ENCODE results near the gene HS6ST1.

Gene HS6ST1

DNA sequence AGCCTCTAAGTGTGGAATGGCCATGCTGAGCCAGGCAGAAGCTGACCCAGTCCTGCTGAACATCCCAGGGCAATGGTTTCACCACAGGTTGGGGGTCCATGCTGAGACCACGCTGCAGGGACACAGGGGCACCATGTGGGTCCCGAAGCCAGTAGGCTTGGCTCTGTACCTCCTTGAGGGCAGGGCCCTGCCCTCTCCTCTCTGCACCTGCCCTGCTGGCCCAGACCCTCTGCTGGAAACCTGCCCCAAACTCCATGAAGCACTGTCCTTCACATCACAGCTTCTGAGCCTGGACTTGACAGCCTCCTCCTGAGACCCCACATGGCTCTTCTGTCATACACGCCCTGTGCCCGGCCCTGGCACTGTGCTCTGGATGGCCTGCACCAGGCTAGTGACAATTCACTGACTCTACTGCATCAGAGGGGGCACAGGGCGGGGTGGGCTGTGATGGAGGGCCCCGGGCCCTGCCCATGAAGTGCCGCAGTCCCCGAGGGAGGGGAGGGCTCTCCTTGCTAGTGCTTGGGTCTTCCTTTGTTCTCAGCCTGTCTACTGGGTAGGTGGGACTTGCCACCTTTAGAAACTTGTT, 24.7 kb downstream of the HS6ST1 start:
- ATAC-seq = no peak

DNA sequence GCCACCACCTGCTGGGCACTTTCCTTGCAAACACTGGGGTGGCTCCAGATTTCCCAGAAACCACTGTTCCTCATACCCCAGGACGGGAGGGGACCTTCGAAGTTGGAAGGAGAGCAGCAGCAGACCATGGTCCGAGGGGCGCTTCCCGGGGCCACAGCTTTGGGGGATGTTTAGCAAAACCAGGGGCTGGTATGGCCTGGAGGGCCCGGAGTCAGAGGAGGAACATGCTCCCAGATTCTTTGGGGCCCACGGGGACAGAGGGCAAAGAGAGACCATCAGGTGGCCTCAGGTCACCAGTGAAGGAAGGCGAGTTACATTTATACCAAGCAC, 25.3 kb downstream of the HS6ST1 start:
- ATAC-seq = no peak

DNA sequence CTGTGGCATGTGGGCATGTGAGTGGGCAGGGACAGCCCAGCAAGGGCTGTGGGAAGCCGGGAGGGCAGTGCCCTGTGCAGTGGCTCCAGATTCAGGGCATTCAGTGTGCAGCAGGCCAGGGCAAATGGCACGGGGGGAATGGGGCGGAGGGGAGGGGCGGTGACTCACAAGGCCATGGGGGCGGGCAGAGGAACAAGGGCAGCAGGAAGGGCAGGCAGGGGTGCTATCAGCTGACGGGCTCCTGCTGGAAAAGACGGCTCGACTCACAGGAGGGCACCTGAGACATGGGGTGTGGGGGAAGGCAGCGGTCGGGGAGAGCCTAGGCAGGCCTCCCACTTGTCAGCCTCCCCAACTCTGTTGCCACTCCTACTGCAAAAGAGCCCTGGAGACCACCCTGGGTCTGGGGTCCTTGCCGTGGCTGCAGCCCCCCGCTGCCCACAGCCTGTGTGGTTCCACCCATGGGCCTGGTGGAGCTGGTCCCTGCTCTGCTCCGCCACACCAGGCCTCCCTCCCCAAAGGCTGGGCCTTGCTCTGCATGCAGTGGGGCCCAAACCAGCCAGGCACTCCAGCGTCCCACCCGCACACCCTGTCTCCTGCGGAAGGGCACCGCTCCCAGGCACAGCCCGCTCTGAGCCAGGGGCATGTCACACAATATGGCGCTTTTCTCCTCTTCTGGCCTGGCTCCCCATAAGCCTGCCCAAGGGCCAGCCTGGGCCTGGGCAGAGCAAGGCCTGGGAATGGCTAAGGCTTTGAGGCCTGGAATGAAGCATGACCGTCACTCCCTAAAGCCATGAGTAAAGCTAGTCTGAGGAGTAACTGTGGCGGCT, 25.9 kb downstream of the HS6ST1 start:
- no peak for ATAC-seq

DNA sequence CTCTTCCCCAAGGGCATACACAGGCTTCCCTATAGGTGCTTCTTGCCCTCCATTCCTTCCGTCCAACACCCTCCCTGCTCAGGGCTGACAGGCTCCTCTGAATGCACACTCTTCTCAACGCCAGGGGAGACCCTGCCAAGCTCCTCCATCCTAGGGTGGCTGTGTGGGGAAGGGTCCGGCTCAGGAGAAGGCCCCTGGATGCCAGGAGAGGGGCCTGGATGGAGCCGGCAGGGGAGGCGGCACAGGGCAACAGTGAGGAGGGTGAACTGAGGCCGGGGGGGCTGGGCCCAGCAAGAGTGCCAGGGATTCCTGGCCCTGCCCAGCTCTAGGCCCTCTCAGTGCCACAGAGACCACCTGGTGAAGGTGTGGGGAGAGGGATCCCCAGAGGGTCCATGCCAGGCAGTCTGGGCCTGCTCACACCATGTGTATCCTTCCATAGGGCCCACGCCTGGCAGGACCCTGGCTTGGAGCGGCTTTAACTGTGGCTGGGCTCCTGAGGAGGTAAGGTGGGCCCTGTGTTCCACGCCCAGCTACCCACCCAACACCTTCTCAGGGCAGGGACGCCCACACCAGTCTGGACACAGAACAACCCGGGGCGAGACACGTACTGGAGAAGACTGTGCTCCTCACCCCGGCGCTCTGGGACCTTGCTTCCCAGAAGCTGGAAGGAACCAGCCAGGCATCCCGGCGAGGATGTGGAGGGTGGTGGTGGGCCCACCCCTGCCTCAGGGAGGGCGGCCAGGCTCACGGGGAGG, 26.6 kb downstream of the HS6ST1 start:
- ATAC-seq = no peak

GRCh38 chr2:128291161-128291843, 27.4 kb downstream of the HS6ST1 start:
- ATAC-seq = no peak

DNA sequence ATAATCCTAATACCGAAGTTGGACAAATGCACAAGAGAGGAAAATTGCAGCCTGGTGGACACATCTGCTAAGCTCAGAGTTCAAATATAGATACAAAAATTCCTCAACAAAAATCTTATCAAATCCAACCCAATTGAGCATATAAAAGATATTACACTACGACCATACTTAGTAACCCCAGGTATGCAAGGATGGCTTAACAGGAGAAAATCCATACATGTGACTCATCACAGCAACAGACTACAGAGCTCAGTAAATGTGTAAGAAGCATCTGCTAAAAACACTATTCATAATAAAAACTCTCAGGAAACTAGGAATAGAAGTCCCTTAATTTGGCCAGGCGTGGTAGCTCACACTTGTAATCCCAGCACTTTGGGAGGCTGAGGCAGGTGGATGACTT, 28.3 kb downstream of the HS6ST1 start:
- ATAC-seq = no peak

DNA sequence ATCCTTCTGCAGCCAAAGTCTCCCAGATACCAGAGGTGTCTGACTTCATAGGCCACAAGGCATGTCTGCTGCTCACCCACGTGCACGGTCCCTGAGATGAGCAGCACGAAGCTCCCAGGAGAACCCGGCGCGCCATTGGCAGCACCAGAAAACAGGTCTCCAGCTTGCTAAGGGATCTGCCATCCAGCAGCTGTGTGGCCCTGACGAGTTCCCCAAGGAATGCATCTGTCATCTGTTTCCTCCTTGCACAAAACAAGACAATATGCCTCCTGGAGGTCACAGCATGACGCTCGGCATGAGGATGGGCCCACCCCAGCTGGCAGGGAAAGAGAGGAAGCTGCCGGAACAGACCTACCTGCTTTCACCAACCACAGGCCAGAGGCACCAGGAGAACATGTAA, 29.2 kb downstream of the HS6ST1 start:
- ATAC-seq = no peak

GRCh38 chr2:128288781-128289180, 29.9 kb downstream of the HS6ST1 start:
- no peak for ATAC-seq

- ATAC-seq = no peak
Observed at GRCh38 chr2:128287780-128288735, 30.6 kb downstream of the HS6ST1 start.

DNA sequence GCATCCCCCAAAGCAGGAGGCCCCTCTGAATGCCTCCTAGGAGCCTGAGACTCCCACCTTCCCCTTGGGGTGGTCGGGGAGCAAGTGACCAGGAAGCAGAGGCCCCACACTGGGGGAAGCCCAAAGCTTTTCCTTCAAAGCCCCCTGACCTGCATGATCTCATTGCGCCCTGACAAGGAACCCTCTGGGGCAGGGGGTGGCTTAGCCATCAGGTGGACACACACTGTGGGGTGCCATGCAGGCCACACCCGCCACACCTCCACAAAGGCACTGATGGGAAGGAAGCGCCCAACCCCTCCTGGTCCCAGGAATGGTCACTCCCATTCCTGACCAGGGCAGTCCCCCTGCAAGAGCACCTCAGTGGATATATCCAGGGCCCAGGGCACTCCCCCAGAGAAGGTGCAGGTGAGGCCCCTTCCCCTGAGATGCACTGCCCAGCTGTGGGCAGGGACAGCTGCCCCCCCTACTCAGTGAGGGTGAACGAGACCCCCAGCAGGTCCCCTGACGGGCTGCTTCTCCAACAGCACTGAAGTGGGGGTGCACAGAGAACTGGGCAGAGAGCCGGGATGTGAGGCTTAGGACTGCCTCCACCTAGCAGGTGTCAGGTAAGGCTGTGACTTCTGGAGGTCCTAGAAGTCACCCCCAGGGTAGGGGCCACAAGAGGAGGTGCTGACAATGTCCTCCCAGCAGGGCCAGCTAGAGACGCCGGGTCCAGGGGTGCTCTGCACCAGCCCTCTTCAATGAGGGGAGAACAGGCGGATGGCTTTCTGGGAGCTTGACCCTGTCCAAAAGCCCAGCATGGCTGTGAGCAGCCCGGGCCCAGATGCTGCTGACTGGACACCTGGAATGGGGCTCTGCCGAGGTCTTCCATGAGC, 31.5 kb downstream of the HS6ST1 start:
- ATAC-seq = no peak

DNA sequence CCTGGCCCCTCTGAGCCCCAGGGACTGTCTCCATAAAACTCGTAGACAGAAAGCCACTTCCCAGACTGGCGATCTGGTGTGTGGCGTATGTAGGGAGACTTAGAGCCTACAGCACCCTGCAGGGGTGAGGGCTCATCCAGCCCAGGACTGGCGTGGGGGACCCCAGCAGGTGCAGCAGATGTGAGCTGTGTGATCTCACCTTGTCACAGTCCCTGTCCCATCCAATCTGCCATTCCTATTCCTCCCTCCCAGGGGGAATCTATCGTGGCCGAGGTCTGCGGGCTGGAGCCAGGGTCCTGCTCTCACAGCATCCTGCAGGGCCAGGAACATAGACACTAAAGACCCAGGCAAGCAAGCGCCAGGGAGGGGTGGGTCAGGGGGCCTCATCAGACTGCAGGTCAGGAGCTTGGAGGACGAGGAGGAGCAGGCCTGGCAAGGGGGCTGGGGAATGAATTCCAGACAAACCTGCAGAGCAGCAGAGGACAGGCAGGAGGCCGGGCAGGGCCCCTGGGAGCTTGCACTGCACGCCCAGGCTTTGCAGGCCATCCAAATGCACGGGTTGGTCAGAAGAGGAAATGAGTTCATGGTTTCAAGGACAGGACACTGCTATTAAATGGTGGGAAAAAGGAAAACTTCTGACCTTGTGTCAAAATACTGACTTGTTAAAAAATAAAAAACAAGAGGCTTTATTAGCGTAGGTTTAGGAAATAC, 32.5 kb downstream of the HS6ST1 start:
- ATAC-seq = no peak

- no peak for ATAC-seq
Observed at GRCh38 chr2:128285329-128285931, 33.2 kb downstream of the HS6ST1 start.

DNA sequence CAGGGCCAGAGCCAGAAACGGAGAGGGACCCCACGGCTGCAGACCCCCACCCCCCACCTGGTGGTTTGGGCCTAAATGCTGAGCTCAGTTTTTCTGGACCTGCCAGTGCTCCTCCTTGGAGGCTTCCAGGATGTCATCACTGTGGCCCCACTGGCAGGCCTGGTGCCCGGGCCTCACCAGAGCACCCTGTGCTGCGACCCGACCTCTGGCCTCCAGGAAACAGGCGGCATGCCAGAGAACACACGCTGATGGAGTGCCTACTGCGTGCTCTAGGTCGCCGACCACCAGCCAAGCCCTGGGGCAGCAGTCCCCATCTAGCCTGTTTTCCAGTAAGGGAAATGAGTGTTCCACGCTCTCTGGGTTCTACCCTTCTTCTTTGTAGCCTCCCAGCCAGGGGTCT, 33.8 kb downstream of the HS6ST1 start:
- no peak for ATAC-seq

DNA sequence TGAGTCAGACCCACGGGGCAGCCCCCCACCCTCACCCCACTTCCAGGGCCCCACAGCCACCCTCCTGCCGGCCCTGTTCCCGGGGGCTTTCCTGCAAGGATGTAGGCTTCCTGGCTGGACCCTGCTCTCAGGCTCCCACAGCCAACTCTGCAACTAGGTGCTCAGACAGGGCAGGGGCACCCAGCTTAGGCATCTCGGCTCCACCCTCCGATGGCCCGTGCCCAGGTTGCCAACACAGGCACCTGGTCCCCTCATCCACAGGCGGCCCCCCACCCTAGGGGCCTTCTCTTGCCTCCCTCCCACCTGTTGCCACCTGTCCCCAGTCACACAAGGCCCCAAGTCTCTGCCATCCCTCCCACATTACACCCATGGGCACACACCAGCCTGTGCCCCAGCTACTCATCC, 34.6 kb downstream of the HS6ST1 start:
- ATAC-seq = no peak

DNA sequence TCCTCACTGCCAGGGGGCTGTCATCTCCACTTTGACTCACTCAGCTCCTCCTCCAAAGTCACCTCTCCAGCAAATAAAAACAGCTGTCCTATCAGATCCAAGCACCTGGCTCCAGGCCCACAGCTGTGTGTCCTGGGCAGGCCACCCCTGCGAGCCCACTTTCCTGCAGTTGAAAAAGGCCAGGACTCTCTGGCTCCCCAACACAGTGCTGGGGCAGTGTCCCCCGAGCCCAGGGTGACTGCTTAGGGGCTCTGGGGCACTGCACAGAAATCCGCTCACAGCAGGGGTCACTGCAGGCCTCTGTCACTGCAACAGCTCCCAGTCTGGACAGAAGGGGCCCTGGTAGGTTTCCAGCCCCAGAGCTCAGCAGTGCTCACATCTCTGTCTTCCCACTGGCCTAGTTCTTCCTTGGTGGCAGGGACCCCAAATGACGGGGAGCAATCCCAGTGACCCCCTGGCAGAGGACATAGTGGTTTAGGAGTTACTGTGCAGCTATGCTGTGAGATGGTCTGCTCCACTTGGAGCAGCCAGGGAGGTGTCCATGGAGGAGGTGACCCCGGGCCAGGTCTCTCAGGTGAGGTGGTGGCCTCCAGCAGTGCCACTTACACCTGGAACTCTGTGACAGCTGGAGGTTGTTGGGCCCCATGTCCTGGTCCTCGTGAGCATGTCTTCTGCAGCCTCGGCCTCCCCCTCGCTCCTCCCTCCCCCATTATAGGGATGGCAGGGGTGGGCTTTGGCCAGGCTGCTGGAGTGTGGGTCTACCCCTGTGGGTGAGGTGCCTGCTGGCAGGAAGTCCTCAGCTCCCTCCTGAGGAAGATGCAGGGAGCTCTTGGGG, 35.5 kb downstream of the HS6ST1 start:
- no peak for ATAC-seq

DNA sequence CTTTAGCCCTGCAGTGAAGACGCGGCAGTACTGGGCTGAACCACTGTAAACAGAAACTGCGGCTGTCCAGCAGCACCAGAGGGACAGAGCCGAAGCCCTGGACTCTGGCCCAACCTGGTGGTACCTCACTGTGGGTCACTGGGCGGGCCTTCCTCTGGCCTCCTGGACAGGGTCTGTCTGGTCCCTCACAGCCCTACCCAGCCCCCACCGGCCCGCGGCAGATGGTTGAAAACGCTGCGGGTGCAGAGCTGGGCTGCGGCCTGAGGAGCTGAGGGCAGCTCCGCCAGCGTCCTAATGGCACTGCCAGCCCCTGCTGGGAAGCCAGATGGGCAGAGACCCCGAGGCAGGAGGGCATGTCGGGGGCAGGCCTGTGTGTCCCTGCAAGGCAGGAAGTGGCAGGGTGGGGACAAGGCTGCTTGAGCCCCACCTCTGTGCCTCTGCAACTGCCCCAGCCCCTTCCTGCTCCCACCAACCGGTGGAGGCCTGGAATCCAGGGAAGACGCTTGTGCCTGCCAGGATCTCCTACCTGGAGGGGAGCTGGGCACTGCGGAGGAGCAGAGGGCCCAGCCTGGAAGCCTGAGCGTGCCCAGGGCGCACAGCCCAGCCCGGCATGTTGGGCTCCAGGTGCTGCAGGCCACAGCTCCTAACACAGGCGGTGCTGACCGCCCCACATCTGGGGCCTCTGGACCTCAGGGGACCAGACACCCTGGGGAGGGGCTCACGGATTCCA, 36.3 kb downstream of the HS6ST1 start:
- ATAC-seq = no peak

- no peak for ATAC-seq
Observed at GRCh38 chr2:128281852-128282245, 36.8 kb downstream of the HS6ST1 start.

DNA sequence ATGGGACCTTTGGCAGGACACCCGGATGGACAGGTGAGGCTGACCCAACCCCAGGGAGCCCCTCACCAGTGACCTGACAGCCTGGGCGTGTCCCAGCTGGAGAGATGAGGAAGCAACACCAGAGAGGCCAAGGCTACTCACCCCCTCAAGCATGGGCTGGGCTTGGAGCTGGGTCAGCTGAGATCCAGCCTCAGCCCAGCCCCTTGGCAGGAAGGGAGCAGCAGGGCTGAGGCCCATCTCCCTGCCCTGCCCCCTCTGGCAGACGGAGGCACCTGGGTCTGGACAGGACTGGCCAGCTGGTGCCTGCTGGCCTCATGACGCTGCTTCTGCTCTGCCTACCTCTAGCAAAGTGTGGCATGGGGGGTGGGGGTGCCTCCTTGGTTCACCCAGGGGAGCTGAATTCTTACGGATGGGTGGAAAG, 37.8 kb downstream of the HS6ST1 start:
- no peak for ATAC-seq
